SU-DHL-6 (cell line): ENCODE data around the gene ARMC12.

Experiments
- H2AFZ ChIP-seq: fragments of 200-600 bp; sonication (generic); 2 replicates; pipeline ENCODE4 v1.6.1; 2014; ENCODE audit warnings: low read depth, mild to moderate bottlenecking, moderate library complexity, mixed read lengths, antibody characterized with exemption, low read length; ENCODE audit not compliant: severe bottlenecking
- H3F3A ChIP-seq: fragments of 200-600 bp; shearing (Covaris generic); 2 replicates; pipeline ENCODE4 v1.6.0; 2016; ENCODE audit warnings: antibody characterized with exemption, mild to moderate bottlenecking; ENCODE audit not compliant: insufficient read depth
- H3K27ac ChIP-seq: fragments of 200-600 bp; sonication (generic); 2 replicates; pipeline ENCODE4 v1.5.1; 2016; ENCODE audit warnings: low read depth, mild to moderate bottlenecking, low read length, moderate library complexity, mixed read lengths
- H3K27me3 ChIP-seq: fragments of 200-600 bp; sonication (generic), shearing (Covaris generic); 2 replicates; pipeline ENCODE4 v1.6.0; 2014; ENCODE audit warnings: mild to moderate bottlenecking, low read length
- H3K36me3 ChIP-seq: fragments of 200-600 bp; sonication (generic); 2 replicates; pipeline ENCODE4 v1.6.1; 2014; ENCODE audit warnings: mild to moderate bottlenecking, low read length, mixed read lengths
- H3K4me2 ChIP-seq: fragments of 300-600, 200-600 bp; shearing (Covaris generic), sonication (generic); 2 replicates; pipeline ENCODE4 v1.6.0; 2014; ENCODE audit warnings: low read length, low read depth, mild to moderate bottlenecking; ENCODE audit not compliant: poor library complexity, severe bottlenecking
- H3K4me3 ChIP-seq: fragments of 200-600 bp; sonication (generic); 2 replicates; pipeline ENCODE4 v1.5.1; 2014; ENCODE audit warnings: antibody characterized with exemption, low read length, mild to moderate bottlenecking, mixed read lengths; ENCODE audit not compliant: insufficient read depth, poor library complexity, severe bottlenecking
- H3K79me2 ChIP-seq: fragments of 200-600 bp; sonication (generic); 2 replicates; pipeline ENCODE4 v1.6.1; 2014; ENCODE audit warnings: mild to moderate bottlenecking, low read length, moderate library complexity; ENCODE audit not compliant: insufficient read depth
- H3K9ac ChIP-seq: fragments of 200-600 bp; sonication (generic); 2 replicates; pipeline ENCODE4 v1.7.0; 2014; ENCODE audit warnings: mild to moderate bottlenecking, low read length
- H3K9me2 ChIP-seq: fragments of 200-600 bp; sonication (generic); replicated peaks from 2 replicates; pipeline ENCODE4 v1.6.1; 2014; ENCODE audit warnings: low read length; ENCODE audit not compliant: insufficient read depth
- H3K9me3 ChIP-seq: fragments of 200-600 bp; sonication (generic); 2 replicates; pipeline ENCODE4 v1.6.1; 2014; ENCODE audit warnings: low read length, mixed read lengths; ENCODE audit not compliant: insufficient read depth
- H4K20me1 ChIP-seq: fragments of 200-600 bp; sonication (generic); 2 replicates; pipeline ENCODE4 v1.6.1; 2014; ENCODE audit warnings: low read depth, mild to moderate bottlenecking, antibody characterized with exemption, low read length, moderate library complexity, mixed read lengths
- EZH2phosphoT487 ChIP-seq: fragments of 200-600 bp; sonication (generic), shearing (Covaris generic); conservative IDR thresholded peaks from 2 replicates; pipeline ENCODE4 v1.6.1; 2018; ENCODE audit warnings: mild to moderate bottlenecking, antibody characterized with exemption, low read length, moderate library complexity, mixed read lengths
- TF ChIP-seq, protein P1 (sequence below): fragments of 200-600 bp; sonication (generic); IDR thresholded peaks from one replicate; pipeline ENCODE4 v1.5.1; 2017; ENCODE audit warnings: antibody characterized with exemption, mild to moderate bottlenecking, low read length, moderate library complexity; ENCODE audit not compliant: insufficient read depth, poor library complexity, severe bottlenecking

ARMC12 gene

DNA sequence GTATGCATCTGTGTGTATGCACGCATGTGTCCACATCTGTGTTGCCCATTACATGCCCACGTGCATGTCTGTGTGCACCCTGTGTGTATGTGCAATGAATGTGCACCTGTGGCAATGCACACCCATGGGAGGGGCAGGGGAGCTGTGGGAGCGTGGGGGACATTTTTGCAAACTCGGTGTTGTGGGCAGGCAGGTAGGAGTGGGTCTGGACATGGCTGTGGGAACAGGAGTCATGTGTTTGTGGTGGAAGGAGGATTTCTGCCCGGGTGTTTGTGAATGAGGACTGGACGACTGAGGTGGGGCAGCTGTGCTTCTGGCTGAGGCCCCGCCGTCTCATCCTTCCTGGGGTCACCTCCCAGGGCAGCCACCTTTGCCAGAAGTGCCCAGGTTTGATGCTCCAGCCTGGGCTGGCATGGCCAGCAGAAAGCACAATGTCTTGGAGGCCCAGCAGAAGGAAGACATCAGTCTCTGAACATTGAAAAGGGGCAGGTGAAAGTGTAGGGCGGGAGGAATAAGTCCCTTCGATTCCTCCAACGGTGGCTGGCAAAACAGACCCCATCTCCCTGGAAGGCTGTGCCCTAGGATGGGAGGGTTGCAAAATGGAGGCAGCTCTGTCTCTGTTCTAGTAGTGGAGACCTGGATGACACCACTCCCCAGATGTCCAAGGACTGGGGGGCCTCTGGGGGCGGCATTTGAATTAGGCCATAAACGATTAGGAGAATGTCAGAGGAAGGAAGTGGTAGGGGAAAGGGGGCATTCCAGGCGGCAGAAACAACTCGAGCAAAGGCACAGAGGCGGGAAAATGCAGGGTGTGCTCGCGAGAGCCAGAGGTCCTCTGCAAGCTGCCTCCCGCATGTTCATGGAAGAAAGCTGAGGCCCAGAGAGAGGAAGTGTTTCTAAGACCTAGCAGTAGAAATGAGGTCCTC lies 19.1 kb upstream of the ARMC12 start:
- Histone ChIP-seq H3K79me2 (no peaks in the 10 kb centered on the region), H3F3A (peaks cover 7% of the 10 kb centered on the region; the same call in 1 of the 2 replicates), H3K4me2 (no peak overlapping the region), H3K4me3 (no peak overlapping the region), H4K20me1 (no peaks in the 10 kb centered on the region), H3K9ac (no peak overlapping the region), H3K9me3 (no peaks in the 10 kb centered on the region), H3K27me3 (no peaks in the 10 kb centered on the region), H3K27ac (no peak overlapping the region), H3K36me3 (no peaks in the 10 kb centered on the region), H2AFZ (no peak overlapping the region), H3K9me2 (no peaks in the 10 kb centered on the region)
- TF ChIP-seq, protein P1, sequence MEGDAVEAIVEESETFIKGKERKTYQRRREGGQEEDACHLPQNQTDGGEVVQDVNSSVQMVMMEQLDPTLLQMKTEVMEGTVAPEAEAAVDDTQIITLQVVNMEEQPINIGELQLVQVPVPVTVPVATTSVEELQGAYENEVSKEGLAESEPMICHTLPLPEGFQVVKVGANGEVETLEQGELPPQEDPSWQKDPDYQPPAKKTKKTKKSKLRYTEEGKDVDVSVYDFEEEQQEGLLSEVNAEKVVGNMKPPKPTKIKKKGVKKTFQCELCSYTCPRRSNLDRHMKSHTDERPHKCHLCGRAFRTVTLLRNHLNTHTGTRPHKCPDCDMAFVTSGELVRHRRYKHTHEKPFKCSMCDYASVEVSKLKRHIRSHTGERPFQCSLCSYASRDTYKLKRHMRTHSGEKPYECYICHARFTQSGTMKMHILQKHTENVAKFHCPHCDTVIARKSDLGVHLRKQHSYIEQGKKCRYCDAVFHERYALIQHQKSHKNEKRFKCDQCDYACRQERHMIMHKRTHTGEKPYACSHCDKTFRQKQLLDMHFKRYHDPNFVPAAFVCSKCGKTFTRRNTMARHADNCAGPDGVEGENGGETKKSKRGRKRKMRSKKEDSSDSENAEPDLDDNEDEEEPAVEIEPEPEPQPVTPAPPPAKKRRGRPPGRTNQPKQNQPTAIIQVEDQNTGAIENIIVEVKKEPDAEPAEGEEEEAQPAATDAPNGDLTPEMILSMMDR = no peak
- TF ChIP-seq EZH2phosphoT487 = no peak

GRCh38 chr6:35718375-35718736 lies 18.5 kb upstream of the ARMC12 start:
- TF ChIP-seq, protein P1 = no peak
- TF ChIP-seq EZH2phosphoT487 = no peak
- H3K27me3 ChIP-seq = no peaks in the 10 kb centered on the region

DNA sequence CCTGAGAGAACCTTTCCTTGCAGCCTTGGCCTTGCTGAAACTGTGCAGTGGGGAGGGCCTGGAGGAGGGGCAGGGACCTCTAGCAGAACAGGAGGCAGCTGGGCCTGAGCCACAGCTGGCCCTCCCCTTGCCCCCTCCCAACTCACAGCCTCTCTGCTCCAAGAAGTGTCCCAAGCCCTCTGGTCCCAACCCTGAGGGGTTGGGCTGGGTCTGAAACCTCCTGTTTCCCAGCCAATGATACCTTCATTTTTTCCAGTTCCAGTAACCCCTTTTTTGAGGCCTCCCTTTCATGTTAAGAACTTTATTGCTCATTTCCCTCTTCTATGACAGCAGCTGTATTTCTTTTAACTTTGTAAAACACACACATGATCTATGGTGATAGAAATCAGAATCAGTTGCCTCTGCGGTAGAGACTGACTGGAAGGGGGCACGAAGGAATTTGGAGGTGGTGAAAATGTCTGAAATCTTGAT lies 17.9 kb upstream of the ARMC12 start:
- Histone ChIP-seq H3K36me3 (no peaks in the 10 kb centered on the region), H3K27ac (peak overlapping the region; percentile 22), H4K20me1 (no peaks in the 10 kb centered on the region), H3K27me3 (no peaks in the 10 kb centered on the region), H3K9me2 (no peaks in the 10 kb centered on the region), H3K4me2 (no peak overlapping the region), H3K9ac (no peak overlapping the region), H2AFZ (no peak overlapping the region), H3F3A (peaks cover 7% of the 10 kb centered on the region; the same call in 1 of the 2 replicates), H3K9me3 (no peaks in the 10 kb centered on the region), H3K4me3 (no peak overlapping the region), H3K79me2 (no peaks in the 10 kb centered on the region)
- TF ChIP-seq, protein P1 = no peak
- TF ChIP-seq EZH2phosphoT487 = no peak

More at GRCh38 chr6:35718375-35718736, 18.5 kb upstream of the ARMC12 start:
- H3K9me2 ChIP-seq = no peaks in the 10 kb centered on the region
- H4K20me1 ChIP-seq = no peaks in the 10 kb centered on the region
- no peak overlapping the region for H3K9ac ChIP-seq
- no peak overlapping the region for H2AFZ ChIP-seq
- no peak overlapping the region for H3K4me3 ChIP-seq
- H3K36me3 ChIP-seq = no peaks in the 10 kb centered on the region
- no peak overlapping the region for H3K4me2 ChIP-seq
- H3K79me2 ChIP-seq = no peaks in the 10 kb centered on the region
- peaks cover 7% of the 10 kb centered on the region; the same call in 1 of the 2 replicates for H3F3A ChIP-seq
- no peak overlapping the region for H3K27ac ChIP-seq
- H3K9me3 ChIP-seq = no peaks in the 10 kb centered on the region
